GM21360 (cell line): ENCODE measurements around the gene ATP7B.

Source experiments
- ATAC-seq: cut with Tn5 transposase; IDR thresholded peaks from one replicate; pipeline ENCODE4 v1.9.1; 2021; ENCODE audit warnings: mild to moderate bottlenecking, moderate library complexity; ENCODE audit not compliant: unreplicated experiment

The ATP7B gene

DNA sequence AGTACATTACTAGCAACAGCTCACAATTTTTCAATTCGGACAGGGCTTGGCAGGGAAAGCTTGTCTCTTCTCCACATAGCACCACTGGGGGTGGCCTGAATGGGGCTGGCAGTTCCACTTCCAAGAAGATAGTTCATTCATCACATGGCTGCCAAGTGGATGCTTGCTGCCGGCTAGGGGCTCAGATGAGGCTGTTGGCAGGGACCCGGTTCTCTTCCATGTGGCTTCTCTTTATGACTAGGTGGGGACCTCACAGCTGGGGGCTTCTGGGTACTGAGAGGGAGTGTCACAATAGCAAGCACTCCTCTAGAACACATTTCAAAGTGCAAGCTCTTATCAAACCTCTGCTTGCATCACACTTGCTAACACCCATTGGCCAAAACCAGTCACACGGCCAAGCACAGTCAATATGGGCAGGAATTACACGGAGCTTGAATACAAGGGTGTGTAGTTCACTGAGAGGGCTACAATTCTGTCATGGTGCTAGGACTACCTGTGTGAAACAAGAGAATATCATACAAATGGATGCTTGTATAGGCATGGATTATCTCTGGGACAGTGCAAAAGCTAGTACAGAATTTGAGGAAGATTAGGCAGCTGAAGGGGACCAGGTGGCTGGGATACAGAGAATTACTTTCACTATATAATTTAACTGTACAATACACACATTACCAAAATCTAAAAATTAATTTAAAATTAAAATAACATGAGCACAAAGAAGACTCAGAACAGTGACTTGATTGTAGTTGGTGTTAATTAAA, 32.3 kb downstream of the ATP7B start:
- ATAC-seq: no peak

DNA sequence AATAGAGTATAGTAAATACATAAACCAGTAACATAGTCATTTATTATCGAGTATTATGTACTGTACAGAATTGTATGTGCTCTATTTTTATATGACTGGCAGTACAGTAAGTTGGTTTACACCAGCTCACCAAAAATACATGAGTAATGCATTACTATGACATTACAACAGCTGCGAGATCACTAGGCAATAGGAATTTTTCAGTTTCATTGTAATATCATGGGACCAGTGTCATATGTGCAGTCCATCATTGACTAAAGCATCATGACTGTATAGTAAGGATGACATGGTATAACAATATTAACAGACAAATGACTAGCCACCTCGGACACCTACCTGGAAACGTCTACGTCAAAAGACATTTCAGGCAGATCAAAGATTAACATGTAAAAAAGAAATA, 33.6 kb downstream of the ATP7B start:
- no peak for ATAC-seq

DNA sequence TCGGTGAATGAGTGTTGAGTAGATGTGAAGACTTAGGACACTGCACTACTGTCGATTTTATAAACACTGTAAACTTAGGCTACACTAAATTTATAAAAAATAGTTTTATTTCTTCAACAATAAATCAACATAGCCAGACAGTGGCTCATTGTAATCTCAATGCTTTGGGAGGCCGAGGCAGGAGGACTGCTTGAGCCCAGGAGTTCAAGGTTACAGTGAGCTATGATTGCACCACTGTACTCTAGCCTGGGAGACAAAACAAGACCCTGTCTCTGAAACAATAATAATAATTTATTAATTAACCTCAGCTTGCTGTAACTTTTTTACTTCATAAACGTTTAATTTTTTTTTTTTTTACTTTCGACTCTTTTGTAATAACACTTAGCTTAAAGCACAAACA, 34.4 kb downstream of the ATP7B start:
- no peak for ATAC-seq

DNA sequence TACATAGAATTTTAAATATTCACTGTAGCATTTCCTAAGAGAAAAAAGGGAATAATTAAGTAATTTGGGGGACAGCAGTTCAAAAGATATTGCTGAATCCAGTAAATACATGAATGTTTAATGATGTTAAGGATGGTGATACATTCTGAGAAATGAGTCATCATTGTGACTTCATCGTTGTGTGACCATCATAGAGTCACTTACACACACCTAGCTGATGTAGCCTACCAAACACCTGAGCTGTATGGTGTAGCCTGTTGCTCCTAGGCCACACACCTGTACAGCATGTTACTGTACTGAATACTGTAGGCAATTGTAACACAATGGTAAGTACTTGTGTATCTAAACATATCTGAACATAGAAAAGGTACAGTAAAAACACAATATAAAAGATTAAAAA, 34.8 kb downstream of the ATP7B start:
- no peak for ATAC-seq

DNA sequence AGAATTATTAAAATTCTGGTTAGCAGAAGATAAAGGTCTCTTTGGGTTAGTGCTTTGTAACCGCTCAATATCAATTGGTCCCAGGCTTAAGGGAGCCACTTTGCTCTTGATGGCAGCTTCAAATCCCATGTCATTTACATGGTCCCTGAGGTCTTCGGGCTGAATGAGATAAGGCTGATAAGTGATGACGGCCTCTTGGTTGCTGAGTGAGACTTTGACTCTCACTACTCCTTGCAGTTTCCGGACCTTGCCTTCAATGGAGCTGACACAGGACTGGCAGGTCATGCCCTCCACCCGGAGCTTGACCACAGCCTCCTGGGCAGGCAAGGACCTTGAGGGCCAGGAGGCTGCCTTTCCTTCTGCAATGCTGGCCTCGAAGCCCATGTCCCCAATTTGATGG, 36.8 kb downstream of the ATP7B start:
- no peak for ATAC-seq

DNA sequence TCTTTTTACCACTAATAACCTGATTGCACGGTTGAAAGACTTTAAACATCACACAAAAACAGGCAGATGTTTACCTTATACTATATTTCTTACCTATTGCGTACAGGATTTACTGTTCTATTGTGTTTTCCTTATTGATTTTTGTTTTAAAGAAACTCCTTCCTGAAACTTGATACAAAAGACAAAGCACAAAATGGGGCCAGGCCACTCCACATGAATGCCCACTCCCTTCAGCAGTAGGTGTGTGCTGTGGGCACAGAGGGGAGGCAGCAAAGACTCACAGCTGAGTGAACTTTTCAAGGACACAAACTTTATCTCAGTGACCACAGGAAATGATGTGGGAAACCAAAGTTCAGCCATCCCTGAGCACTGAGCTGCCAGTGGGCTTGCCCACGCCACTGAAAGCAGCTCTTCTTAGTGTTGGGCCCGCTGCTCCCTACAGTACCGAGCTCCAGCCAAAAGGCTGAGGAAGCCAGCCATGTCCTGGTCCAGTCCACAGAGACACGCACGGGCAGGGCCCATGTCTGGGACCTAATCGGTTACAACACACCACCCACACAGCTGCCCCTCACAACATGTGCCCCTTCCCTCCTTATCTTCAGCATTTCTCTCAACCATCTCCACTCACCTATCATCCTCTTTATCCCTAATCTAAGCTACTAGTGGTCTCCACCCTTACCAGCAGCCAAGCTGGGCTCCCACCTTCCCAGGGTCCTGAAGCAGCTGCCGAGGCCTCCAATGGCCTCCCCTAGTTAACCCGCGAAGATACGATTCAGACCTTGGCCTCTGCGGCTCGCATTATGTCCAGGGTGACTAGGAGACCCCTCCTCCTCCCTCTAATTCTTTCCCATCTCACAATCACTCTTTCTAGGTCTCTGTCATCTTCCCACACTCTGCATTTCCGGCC, 39.5 kb downstream of the ATP7B start:
- ATAC-seq: no peak

DNA sequence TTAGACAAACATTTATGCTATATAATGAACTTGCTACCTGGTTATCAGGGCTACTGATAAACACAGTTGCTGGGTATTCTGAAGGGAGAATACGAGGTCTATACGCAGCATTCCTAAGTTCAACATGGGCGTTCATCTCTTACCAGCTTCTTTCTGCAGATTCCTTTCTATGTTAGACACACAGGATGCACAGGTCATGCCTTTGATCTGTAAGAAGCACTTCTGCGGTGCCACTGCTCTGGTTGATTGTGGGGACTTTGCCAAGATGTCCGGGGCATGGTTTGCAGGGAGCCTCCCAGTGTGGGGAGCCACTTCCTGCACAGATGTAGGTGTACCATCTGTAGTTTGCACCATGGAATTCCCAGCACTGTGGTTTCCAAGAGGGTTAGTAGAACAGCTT, 40.9 kb downstream of the ATP7B start:
- ATAC-seq: no peak

DNA sequence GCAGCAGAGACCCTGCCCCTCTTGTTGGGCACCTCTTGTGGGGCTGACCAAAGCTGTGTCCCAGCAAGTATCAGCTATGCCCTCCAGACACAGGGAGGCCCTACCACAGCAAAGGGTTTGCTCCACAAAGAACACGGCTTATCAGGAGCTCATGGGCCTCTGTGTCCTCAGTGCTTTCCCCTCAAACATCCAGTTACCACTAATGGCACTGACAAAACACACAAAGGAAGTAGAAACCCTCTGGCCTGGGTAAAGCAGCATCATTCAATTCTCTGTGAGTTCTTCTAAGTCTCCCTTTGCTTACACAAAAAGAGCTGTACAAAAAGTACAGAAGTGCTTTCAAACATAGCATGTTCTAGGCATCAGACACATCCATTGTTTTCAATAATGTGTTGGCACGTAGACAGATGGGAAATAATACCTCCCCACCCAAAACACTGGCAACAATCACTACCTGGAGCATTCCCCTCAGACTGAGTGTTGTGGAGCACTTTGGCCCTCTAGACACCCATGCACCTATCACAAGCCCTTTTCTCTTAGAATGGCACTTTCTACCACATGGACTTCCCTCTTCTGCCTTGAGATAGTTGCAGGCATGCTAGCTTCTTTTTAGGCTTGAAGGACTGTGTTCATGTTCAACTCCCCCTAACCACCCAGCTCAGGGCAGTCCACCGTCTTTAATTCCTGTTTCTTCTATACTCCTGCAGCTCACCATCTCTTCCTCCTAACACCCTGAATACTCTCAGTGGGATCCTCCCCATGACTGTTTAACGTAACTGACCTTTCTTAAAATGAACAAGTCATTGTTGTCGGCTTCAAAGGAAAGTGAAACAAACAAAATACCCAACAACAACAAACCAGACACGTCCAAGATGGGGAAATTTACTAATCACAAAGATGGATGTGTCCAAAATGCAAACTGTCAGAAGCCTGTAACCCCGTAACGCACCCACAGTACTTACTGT, 43.5 kb downstream of the ATP7B start:
- no peak for ATAC-seq

DNA sequence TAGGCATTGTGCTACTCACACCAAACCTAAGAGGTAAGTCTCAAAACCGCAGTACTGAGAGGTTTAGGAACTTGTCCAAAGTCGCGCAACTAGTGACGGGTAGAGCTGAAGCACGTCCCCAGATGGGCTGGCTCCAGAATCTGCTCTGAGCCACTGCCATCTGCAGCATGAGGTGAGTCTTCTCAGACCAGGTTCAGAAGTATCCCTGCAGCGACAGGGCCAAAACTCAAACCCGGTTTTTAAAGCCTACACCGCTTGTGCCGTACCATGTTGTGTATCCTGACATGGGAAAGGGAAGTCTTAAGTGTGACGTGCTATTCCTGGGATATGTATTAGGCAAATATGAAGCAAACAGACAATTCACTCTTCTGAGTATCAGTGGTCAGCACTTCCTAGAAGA, 45.1 kb downstream of the ATP7B start:
- no peak for ATAC-seq

DNA sequence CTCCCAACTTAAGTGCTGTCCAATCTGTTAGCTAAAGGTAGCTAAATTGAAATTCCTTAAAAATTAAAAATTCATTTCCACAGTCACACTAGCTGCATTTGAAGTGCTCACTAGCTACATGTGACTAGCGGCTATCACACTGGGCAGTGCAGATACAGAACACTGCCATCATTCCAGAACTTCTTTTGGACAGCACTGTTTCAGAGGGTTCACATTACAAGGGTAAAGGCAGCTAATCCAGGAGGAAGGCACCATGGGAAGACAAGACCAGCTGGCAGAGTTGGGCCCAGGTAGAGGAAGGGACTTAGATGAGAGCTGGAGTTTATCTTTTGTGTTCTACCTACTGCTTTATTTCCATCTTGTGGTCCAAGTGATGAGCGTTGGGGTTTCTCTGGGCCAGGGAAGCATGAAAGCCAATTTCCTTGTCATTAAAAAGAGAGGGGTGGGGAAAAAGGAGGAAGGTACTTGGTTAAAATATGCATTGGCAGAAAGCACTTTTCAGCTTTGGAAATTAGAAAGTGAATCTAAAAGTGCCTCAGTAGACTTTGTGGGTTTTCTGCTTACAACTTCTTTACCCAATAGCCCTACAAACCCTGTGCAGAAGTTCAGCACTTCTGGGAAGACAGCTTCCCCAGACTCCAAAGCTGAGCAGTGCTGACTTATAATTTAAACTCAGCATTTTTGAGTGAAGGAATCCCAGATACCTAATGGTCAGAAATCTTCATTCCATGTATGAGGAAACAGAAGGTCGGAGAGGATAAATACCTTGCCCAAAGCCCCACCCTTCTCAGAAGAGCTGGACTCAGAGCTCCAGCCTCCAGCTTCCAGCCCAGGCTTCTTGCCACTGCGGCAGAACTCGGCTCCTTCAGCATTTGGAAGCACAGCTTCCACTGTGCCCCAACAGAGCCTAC, 49.5 kb downstream of the ATP7B start:
- ATAC-seq: no peak

DNA sequence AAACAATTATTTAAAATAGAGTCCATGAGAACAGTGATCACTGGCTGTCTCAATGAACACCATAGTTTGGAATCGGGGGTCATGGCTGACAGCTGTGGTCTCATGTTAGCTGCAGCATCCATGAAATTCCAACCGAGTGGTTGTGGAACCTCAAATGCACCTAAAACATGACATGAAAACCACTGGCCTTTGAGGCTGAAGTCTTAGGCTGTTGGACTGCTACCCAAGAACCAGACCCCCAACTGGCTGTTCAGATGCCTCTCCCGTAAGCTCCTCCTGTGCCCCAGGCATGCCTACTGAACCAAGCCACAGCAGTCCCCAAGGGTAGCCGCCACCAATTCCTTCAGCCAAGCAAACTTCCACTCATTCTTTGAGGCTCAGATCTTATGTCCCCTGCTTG, 50.5 kb downstream of the ATP7B start:
- no peak for ATAC-seq

DNA sequence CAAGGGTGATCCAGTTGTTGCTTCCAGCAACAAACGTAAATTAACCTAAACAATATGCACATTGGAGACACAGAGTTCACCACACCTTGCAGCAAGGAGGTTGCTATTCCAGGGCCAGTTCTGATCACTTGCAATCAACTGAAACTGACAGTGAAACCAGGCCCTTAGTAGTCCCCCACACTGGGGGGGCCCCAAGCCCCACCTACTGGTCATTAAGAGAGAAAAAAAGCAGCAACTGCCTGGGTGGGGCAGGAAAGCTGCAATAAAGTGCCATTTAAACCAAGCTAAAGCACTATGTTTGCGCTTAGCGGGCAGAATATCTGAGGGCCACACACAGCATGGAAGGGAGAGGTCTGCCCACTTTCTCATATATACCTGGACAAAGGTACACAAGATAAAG, 51.5 kb downstream of the ATP7B start:
- peak; percentile 72 for ATAC-seq

DNA sequence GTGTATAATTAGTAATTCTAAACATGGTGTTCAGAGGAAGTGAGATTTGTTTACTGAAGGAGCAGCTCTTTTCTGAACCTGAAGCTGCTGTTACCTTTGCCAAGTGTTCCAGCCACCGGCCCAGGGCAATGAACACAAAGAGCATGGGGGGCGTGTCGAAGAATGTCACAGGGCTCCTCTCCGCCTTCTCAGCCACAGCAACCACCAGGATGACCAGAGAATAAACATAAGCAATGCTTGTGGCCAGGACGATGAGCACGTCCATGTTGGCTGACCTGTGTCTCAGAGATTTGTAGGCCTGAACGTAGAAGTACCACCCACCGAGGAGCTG, 53.1 kb downstream of the ATP7B start:
- no peak for ATAC-seq

DNA sequence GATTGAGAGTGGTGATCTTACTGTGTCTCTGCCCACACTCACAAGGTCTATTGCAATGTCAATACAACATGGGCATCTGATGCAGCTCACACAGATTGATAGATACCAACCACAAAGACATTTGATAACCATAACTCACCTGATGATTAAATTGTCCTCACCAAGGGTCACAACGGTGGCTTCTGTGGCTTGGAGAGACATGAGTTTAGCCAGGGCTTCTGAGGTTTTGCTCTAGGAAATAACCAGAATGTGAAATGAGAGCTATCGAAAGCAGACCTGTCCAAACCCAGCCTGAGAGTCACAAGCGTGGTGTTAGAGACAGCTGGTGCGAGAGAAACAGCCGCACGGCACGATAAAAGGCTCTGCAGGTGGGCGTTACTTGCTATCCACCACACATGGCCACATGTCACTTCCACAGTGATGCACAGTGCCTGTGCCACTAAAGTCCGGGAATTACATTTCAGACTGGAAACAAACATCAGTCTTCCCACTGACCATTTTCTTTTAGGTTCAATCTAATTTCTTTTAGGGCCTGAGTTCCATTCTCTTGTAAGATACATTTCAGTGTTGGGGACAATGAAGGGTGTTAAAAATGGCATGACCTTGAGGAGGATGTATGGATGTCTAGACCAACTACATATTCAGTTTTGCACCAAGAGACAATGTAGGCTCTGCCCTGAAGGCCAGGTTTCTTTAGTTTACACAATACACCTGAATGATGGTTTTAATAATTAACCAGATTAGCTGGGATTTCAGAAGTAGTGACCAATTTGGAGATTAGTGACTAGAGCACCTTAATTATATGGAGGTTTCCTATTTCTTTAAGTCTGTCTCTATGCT, 53.7 kb downstream of the ATP7B start:
- no peak for ATAC-seq

DNA sequence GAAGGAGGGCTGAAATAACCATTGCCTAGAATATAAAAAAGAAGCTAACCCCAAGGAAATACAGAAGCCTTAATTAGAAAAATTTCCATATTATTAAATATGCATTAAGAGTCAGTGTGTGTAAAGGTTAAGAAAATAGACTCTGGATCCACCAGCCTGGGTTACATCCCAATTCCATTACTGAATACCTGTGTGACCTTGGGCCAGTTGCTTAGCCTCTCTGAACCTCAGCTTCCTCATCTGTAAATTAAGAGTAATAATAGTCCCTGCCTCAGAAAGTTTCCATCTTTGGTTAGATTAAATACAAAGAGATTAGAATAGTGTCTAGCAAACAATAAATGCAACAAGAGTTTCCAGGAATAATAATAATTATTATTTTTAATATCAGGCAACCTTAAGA, 54.5 kb downstream of the ATP7B start:
- no peak for ATAC-seq

DNA sequence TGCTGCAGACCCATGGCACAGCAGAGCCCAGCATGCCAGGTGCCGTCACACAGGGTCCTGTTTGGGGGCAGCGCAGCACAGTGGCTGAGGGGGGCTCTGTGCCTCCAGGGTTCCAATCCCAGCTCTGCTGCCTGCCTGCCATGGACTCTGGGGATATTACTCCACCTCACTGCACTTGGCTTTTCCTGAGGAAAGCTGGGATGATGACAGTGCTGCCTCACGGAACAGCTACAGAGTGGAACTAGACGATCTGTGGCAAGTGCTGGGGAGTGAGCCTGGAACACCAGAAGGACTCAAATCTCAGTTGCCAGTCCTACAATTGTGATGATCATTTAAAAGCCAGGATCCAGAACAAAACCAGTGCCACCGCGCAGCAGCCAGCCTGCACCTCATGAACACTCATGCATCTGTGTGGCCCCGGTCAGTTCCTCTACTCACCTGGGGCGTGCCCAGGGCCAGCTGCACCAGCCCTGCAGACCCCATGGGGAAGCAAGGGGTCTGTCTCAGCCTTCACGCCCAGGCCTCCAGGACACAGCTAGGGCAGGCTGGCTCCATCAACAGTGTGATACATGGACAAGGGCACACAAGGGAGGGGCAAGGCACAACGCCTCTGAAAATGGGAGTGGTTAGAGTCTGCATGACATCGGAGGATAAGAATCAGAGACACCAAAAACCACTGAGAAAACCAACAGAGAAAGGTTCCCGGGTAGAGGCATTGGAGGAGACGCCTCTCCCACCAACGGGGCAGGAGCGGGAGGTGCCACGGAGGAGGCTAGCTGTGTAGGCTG, 55.2 kb downstream of the ATP7B start:
- ATAC-seq: no peak

DNA sequence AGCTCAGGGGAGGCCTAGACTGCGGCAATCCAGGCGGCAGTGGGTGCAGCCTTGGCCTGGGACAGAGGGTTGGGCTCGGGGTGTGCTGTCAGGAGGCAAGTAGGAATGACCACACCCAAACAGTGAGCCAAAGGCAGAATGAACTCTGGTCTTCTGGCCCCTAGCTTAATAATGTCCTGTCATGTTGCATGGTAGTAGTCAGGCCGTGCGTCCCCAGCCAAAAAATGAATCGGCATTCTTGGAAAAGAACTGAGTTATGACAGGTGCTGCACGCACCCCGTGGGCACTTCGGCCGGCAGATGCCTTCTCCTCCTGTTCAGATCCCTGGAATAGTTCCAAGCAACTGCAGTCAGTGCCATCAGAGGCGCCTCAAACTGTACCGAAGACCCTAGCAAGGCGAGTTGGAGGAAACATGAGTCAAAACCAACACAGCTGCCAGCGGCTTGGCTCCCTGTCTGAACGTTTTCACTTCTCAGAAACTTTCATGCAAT, 55.9 kb downstream of the ATP7B start:
- no peak for ATAC-seq
